HepG2 (cell line): ENCODE data around the gene WWC1. TPM values are rescaled to one million over a fixed set of nuclear protein-coding genes. Genes with fewer than 3 reads are reported as not detected.

Source experiments
- CCDC6 ChIP-seq: sonication (generic); formaldehyde crosslinking; IDR thresholded peaks from 2 replicates; pipeline ENCODE4 v1.8.1; 2022; ENCODE audit warnings: mild to moderate bottlenecking, missing genetic modification reagents, moderate library complexity
- DNMT3B ChIP-seq: conservative IDR thresholded peaks from 2 replicates; pipeline ENCODE4 v1.6.1; 2016; ENCODE audit warnings: missing biosample characterization, control low read depth
- ERF ChIP-seq: IDR thresholded peaks from 2 replicates; pipeline ENCODE4 v1.6.1; 2018; ENCODE audit warnings: missing biosample characterization, missing genetic modification reagents
- FIP1L1 ChIP-seq: fragments of 200-400 bp; formaldehyde crosslinking; IDR thresholded peaks from 2 replicates; pipeline ENCODE4 v1.6.1; 2018; ENCODE audit warnings: low read depth, mild to moderate bottlenecking, low read length, moderate library complexity, borderline replicate concordance; ENCODE audit not compliant: insufficient read depth
- GATAD1 ChIP-seq: IDR thresholded peaks from 2 replicates; pipeline ENCODE4 v1.6.1; 2016; ENCODE audit warnings: missing genetic modification reagents, missing compliant biosample characterization
- HMGXB4 ChIP-seq, 2 experiments: sonication (generic) in 1 of 2; formaldehyde crosslinking in 1 of 2; IDR thresholded peaks; 2 replicates each; pipeline versions ENCODE4 v1.4.0 to v1.6.1; 2018 to 2020; ENCODE audit warnings: missing genetic modification reagents in 2 of 2, borderline replicate concordance in 1 of 2, low read depth in 1 of 2, mild to moderate bottlenecking in 1 of 2, missing biosample characterization in 1 of 2
- JUND ChIP-seq: sonication (generic); formaldehyde crosslinking; IDR thresholded peaks from 2 replicates; pipeline ENCODE4 v1.8.0; 2022; ENCODE audit warnings: mild to moderate bottlenecking, missing genetic modification reagents
- KAT2B ChIP-seq: fragments of 150-350 bp; IDR thresholded peaks from 2 replicates; pipeline ENCODE4 v1.6.1; 2014; ENCODE audit warnings: low read depth, low read length, borderline replicate concordance
- KDM2A ChIP-seq: sonication (generic); formaldehyde crosslinking; IDR thresholded peaks from 2 replicates; pipeline ENCODE4 v1.4.0; 2020; ENCODE audit warnings: low read depth, missing genetic modification reagents, borderline replicate concordance
- KMT2A ChIP-seq: sonication (generic); formaldehyde crosslinking; IDR thresholded peaks from 2 replicates; pipeline ENCODE4 v1.4.0; 2020; ENCODE audit warnings: missing genetic modification reagents
- LBX2 ChIP-seq: sonication (generic); formaldehyde crosslinking; IDR thresholded peaks from 2 replicates; pipeline ENCODE4 v1.5.0; 2020; ENCODE audit warnings: missing genetic modification reagents, mild to moderate bottlenecking, borderline replicate concordance
- NFIB ChIP-seq: sonication (generic); formaldehyde crosslinking; IDR thresholded peaks from 2 replicates; pipeline ENCODE4 v1.9.0; 2021; ENCODE audit warnings: missing genetic modification reagents, mild to moderate bottlenecking, borderline replicate concordance
- POLR2A ChIP-seq, 2 experiments: IDR thresholded peaks; 2 replicates each; pipeline ENCODE4 v1.6.1; 2011; ENCODE audit warnings: low read depth in 2 of 2, low read length in 2 of 2, mild to moderate bottlenecking in 1 of 2, moderate library complexity in 1 of 2; ENCODE audit not compliant: insufficient read depth in 1 of 2
- SOX5 ChIP-seq: IDR thresholded peaks from 2 replicates; pipeline ENCODE4 v1.6.1; 2016; ENCODE audit warnings: borderline replicate concordance
- ZBTB1 ChIP-seq: sonication (generic); formaldehyde crosslinking; IDR thresholded peaks from 2 replicates; pipeline ENCODE4 v1.4.0; 2020; ENCODE audit warnings: missing genetic modification reagents, borderline replicate concordance
- ZKSCAN8 ChIP-seq: IDR thresholded peaks from 2 replicates; pipeline ENCODE4 v1.6.1; 2016; ENCODE audit warnings: borderline replicate concordance, missing genetic modification reagents, missing compliant biosample characterization
- ZNF256 ChIP-seq: sonication (generic); formaldehyde crosslinking; conservative IDR thresholded peaks from 2 replicates; pipeline ENCODE4 v1.4.0; 2020; ENCODE audit warnings: missing genetic modification reagents
- ZNF296 ChIP-seq: sonication (generic); formaldehyde crosslinking; conservative IDR thresholded peaks from 2 replicates; pipeline ENCODE4 v1.5.0; 2020; ENCODE audit warnings: mild to moderate bottlenecking, missing genetic modification reagents
- ZNF30 ChIP-seq: sonication (generic); formaldehyde crosslinking; IDR thresholded peaks from 2 replicates; pipeline ENCODE4 v1.5.0; 2020; ENCODE audit warnings: mild to moderate bottlenecking, missing genetic modification reagents
- ZNF333 ChIP-seq: sonication (generic); formaldehyde crosslinking; IDR thresholded peaks from 2 replicates; pipeline ENCODE4 v1.4.0; 2020; ENCODE audit warnings: mild to moderate bottlenecking, missing genetic modification reagents, borderline replicate concordance
- ZNF430 ChIP-seq: sonication (generic); formaldehyde crosslinking; IDR thresholded peaks from 2 replicates; pipeline ENCODE4 v1.9.0; 2021; ENCODE audit warnings: mild to moderate bottlenecking, missing genetic modification reagents
- ZNF629 ChIP-seq: sonication (generic); formaldehyde crosslinking; conservative IDR thresholded peaks from 2 replicates; pipeline ENCODE4 v1.5.0; 2020; ENCODE audit warnings: missing genetic modification reagents
- ZNF75D ChIP-seq: sonication (generic); formaldehyde crosslinking; IDR thresholded peaks from 2 replicates; pipeline ENCODE4 v1.8.1; 2023; ENCODE audit warnings: missing genetic modification reagents, mild to moderate bottlenecking, borderline replicate concordance
- ZNF841 ChIP-seq: sonication (generic); formaldehyde crosslinking; IDR thresholded peaks from 2 replicates; pipeline ENCODE4 v1.8.1; 2023; ENCODE audit warnings: missing genetic modification reagents, borderline replicate concordance
- polyA plus RNA-seq, 8 experiments: library from polyadenylated mRNA; depleted of rRNA in 3 of 8; stranded (reverse) in 7 of 8; unstranded in 1 of 8; fragments of >200 nt; fragmentation: Illumina TruSeq in 4 of 8; extraction: Trizol in 4 of 8; gene quantifications; 2 replicates each; pipeline versions ENCODE4 v1.2.1 to v1.2.3, GENCODE V29; 2011 to 2016; ENCODE audit warnings: low read depth in 4 of 8, missing spikeins in 1 of 8, mixed read lengths in 1 of 8; ENCODE audit not compliant: insufficient read depth in 1 of 8
- total RNA-seq, 5 experiments: library from RNA; depleted of rRNA; stranded (reverse); fragments of >200 nt; fragmentation: Illumina TruSeq; extraction: Trizol; gene quantifications; 2 replicates each; pipeline ENCODE4 v1.2.3, GENCODE V29; 2016; ENCODE audit warnings: low read depth in 1 of 5
- TF ChIP-seq, protein P1 (sequence below): sonication (generic); formaldehyde crosslinking; IDR thresholded peaks from 2 replicates; pipeline ENCODE4 v1.9.0; 2021; ENCODE audit warnings: missing genetic modification reagents, mild to moderate bottlenecking, borderline replicate concordance

The WWC1 gene
- total and polyA plus RNA-seq, 2 of the 13 experiments (the other 11 are each of a cell fraction or from before 2014, with no cell fraction given) = 8.3 to 17.9 TPM

- 0 out of 2 replicates have a peak, but pooled peaks have one; percentile 52 for TF ChIP-seq ZNF256 (CRISPR knock-in tag)
- peak; percentile 94 for TF ChIP-seq ZNF629 (CRISPR knock-in tag)
- TF ChIP-seq SOX5 (CRISPR knock-in tag) = peak; percentile 49; the same call in 1 of the 2 replicates
- TF ChIP-seq ZNF75D (CRISPR knock-in tag) = no peak
- peak; percentile 77; the same call in 1 of the 2 replicates for TF ChIP-seq ZKSCAN8
- peak; percentile 58 for TF ChIP-seq CCDC6 (CRISPR knock-in tag)
- peak; percentile 97 for TF ChIP-seq ERF (CRISPR knock-in tag)
- TF ChIP-seq, protein P1, sequence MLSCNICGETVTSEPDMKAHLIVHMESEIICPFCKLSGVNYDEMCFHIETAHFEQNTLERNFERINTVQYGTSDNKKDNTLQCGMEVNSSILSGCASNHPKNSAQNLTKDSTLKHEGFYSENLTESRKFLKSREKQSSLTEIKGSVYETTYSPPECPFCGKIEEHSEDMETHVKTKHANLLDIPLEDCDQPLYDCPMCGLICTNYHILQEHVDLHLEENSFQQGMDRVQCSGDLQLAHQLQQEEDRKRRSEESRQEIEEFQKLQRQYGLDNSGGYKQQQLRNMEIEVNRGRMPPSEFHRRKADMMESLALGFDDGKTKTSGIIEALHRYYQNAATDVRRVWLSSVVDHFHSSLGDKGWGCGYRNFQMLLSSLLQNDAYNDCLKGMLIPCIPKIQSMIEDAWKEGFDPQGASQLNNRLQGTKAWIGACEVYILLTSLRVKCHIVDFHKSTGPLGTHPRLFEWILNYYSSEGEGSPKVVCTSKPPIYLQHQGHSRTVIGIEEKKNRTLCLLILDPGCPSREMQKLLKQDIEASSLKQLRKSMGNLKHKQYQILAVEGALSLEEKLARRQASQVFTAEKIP (CRISPR knock-in tag) = no peak
- no peak; the same call in 1 of the 2 replicates for TF ChIP-seq ZNF430
- no peak for TF ChIP-seq NFIB (CRISPR knock-in tag)
- TF ChIP-seq FIP1L1 = 0 out of 2 replicates have a peak, but pooled peaks have one; percentile 56
- peak; percentile 81; the same call in 1 of the 2 replicates for TF ChIP-seq DNMT3B (CRISPR knock-in tag)
- no peak for TF ChIP-seq ZNF841
- peak; percentile 81 for TF ChIP-seq ZNF296
- no peak for TF ChIP-seq KAT2B
- peak; percentile 95 to 99 for TF ChIP-seq POLR2A (IDR thresholded peaks at IDR 0.05; ENCODE audit: insufficient read depth in 1 of 2, low read depth in 2 of 2, low read length in 2 of 2)
- peak; percentile 99 for TF ChIP-seq GATAD1
- peak; percentile 67; the same call in 1 of the 2 replicates for TF ChIP-seq JUND (CRISPR knock-in tag)
- 0 out of 2 replicates have a peak, but pooled peaks have one; percentile 48 for TF ChIP-seq ZNF333
- TF ChIP-seq ZBTB1 = no peak
- peak; percentile 91 to 96 for TF ChIP-seq HMGXB4 (CRISPR knock-in tag; IDR thresholded peaks at IDR 0.05; ENCODE audit: borderline replicate concordance in 1 of 2, low read depth in 1 of 2)
- peak; percentile 96 for TF ChIP-seq KMT2A
- TF ChIP-seq LBX2 (CRISPR knock-in tag) = no peak
- no peak for TF ChIP-seq ZNF30 (CRISPR knock-in tag)
- TF ChIP-seq KDM2A (CRISPR knock-in tag) = peak; percentile 98
Observed at GRCh38 chr5:168486136-168486879, 194.9 kb downstream of the WWC1 start, which contains the start of gene RARS1 (continued).
